DND-41 (cell line): ENCODE results near the gene IFI27L1.

Experiments
- ATAC-seq: fragments of 200-7000 bp; cut with Tn5 transposase; 3 replicates; pipeline ENCODE4 v1.9.1; 2021; ENCODE audit warnings: low read depth; ENCODE audit not compliant: insufficient read depth
- DNase-seq: peaks from one replicate; pipeline ENCODE4 v3.0.0-alpha.2; 2020
- H2AFZ ChIP-seq: 2 replicates; pipeline ENCODE4 v1.6.0; 2012; ENCODE audit warnings: low read depth, low read length
- H3K27ac ChIP-seq: 2 replicates; pipeline ENCODE4 v1.5.1; 2012; ENCODE audit warnings: low read length, inconsistent platforms
- H3K27me3 ChIP-seq: fragments of 200-600 bp; sonication (generic); 2 replicates; pipeline ENCODE4 v1.6.0; 2012; ENCODE audit warnings: low read length, mild to moderate bottlenecking, inconsistent platforms; ENCODE audit not compliant: insufficient read depth, poor library complexity
- H3K36me3 ChIP-seq: 2 replicates; pipeline ENCODE4 v1.5.1; 2012; ENCODE audit warnings: low read length, inconsistent platforms; ENCODE audit not compliant: insufficient read depth
- H3K4me1 ChIP-seq: 2 replicates; pipeline ENCODE4 v1.5.1; 2012; ENCODE audit warnings: mild to moderate bottlenecking, low read length; ENCODE audit not compliant: insufficient read depth
- H3K4me2 ChIP-seq: 2 replicates; pipeline ENCODE4 v1.6.0; 2012; ENCODE audit warnings: mild to moderate bottlenecking, moderate library complexity, low read length, inconsistent platforms; ENCODE audit not compliant: insufficient read depth
- H3K4me3 ChIP-seq, 2 experiments: fragments of 200-600 bp in 1 of 2; shearing (Covaris generic) in 1 of 2; 2 replicates each; pipeline ENCODE4 v1.5.1; 2012 to 2016; ENCODE audit warnings: inconsistent platforms in 2 of 2, low read length in 2 of 2, mild to moderate bottlenecking in 2 of 2, low read depth in 1 of 2, moderate library complexity in 1 of 2
- H3K79me2 ChIP-seq: 2 replicates; pipeline ENCODE4 v1.6.0; 2012; ENCODE audit warnings: low read length, inconsistent platforms; ENCODE audit not compliant: insufficient read depth
- H3K9ac ChIP-seq: 2 replicates; pipeline ENCODE4 v1.6.0; 2012; ENCODE audit warnings: low read depth, mild to moderate bottlenecking, inconsistent platforms, low read length, moderate library complexity
- H3K9me3 ChIP-seq: 2 replicates; pipeline ENCODE4 v1.5.1; 2012; ENCODE audit warnings: low read length, moderate library complexity, mild to moderate bottlenecking, inconsistent platforms; ENCODE audit not compliant: insufficient read depth, severe bottlenecking
- H4K20me1 ChIP-seq: 2 replicates; pipeline ENCODE4 v1.6.0; 2012; ENCODE audit warnings: low read length; ENCODE audit not compliant: insufficient read depth
- CTCF ChIP-seq: IDR thresholded peaks from 2 replicates; pipeline ENCODE4 v1.5.1; 2012; ENCODE audit warnings: borderline replicate concordance, low read length, moderate library complexity, mild to moderate bottlenecking; ENCODE audit not compliant: poor library complexity, severe bottlenecking; ENCODE audit errors: extremely low read depth
- EZH2 ChIP-seq: IDR thresholded peaks from 3 replicates; pipeline ENCODE4 v1.6.1; 2012; ENCODE audit warnings: borderline replicate concordance, low read depth, mild to moderate bottlenecking, moderate library complexity, low read length, inconsistent platforms; ENCODE audit not compliant: severe bottlenecking

Gene IFI27L1

GRCh38 chr14:94051115-94051514, 30.0 kb upstream of the IFI27L1 start:
- H3K4me2 ChIP-seq, result no peak overlapping the region
- H3K4me3 ChIP-seq, result no peak overlapping the region
- H3K9ac ChIP-seq, result no peak overlapping the region
- no peaks in the 10 kb centered on the region for H3K4me1 ChIP-seq
- no peak overlapping the region for H3K27ac ChIP-seq
- DNase-seq, result no peak
- ATAC-seq, result no peak
- H4K20me1 ChIP-seq, result peaks cover 24% of the 10 kb centered on the region
- H2AFZ ChIP-seq, result no peak overlapping the region
- TF ChIP-seq CTCF, result peak; percentile 49
- no peak for TF ChIP-seq EZH2
- H3K36me3 ChIP-seq, result peaks cover 97% of the 10 kb centered on the region
- H3K9me3 ChIP-seq, result no peaks in the 10 kb centered on the region
- no peaks in the 10 kb centered on the region for H3K27me3 ChIP-seq
- H3K79me2 ChIP-seq, result no peaks in the 10 kb centered on the region

- no peaks in the 10 kb centered on the region for H3K4me1 ChIP-seq
- H2AFZ ChIP-seq, result no peak overlapping the region
- peaks cover 97% of the 10 kb centered on the region for H3K36me3 ChIP-seq
- H3K27me3 ChIP-seq, result no peaks in the 10 kb centered on the region
- no peaks in the 10 kb centered on the region for H3K79me2 ChIP-seq
- H3K9me3 ChIP-seq, result no peaks in the 10 kb centered on the region
- no peak overlapping the region for H3K9ac ChIP-seq
- no peak for DNase-seq
- TF ChIP-seq CTCF, result no peak
- no peak for TF ChIP-seq EZH2
- H3K4me3 ChIP-seq, result no peak overlapping the region
- no peak for ATAC-seq
- peaks cover 25% of the 10 kb centered on the region for H4K20me1 ChIP-seq
- no peak overlapping the region for H3K27ac ChIP-seq
- H3K4me2 ChIP-seq, result no peak overlapping the region
Measured at GRCh38 chr14:94051779-94052178, 29.3 kb upstream of the IFI27L1 start.

- Histone ChIP-seq H3K27ac (no peak overlapping the region), H3K79me2 (no peaks in the 10 kb centered on the region)
Measured at GRCh38 chr14:94052199-94052598, 28.9 kb upstream of the IFI27L1 start.

More at GRCh38 chr14:94052199-94052598, 28.9 kb upstream of the IFI27L1 start:
- no peak overlapping the region for H2AFZ ChIP-seq
- H3K9ac ChIP-seq, result no peak overlapping the region
- H3K4me3 ChIP-seq, result no peak overlapping the region
- ATAC-seq, result no peak
- no peaks in the 10 kb centered on the region for H3K27me3 ChIP-seq
- no peaks in the 10 kb centered on the region for H3K9me3 ChIP-seq
- no peak overlapping the region for H3K4me2 ChIP-seq
- TF ChIP-seq CTCF (no peak), EZH2 (no peak)
- peaks cover 24% of the 10 kb centered on the region; the same call in 1 of the 2 replicates for H4K20me1 ChIP-seq
- DNase-seq, result no peak
- peaks cover 97% of the 10 kb centered on the region for H3K36me3 ChIP-seq
- H3K4me1 ChIP-seq, result no peaks in the 10 kb centered on the region
